Measurements from ENCODE around the gene AP1M1.

- TF ChIP-seq CTCF (IDR thresholded peaks at IDR 0.05; ENCODE audit: insufficient read depth, low read length, poor library complexity, severe bottlenecking) (no peak), EZH2phosphoT487 (conservative IDR thresholded peaks at IDR 0.05; ENCODE audit: low read length) (no peak)
These were observed 9.8 kb downstream of the AP1M1 start for GRCh38 chr19:16207490-16208025.

All from SU-DHL-6 (cell line).